Ecto neural progenitor cell (in vitro differentiated cells): ENCODE data around the gene CDRT15.
"Not testable (repeated sequence)": the region's sequence is repeated elsewhere in the genome, so short reads cannot be mapped to it uniquely, and the experiment has no call there.

ENCODE experiments used
- DNase-seq: peaks from one replicate; pipeline ENCODE4 v3.0.0-alpha.2; 2018; ENCODE audit warnings: low spot score

CDRT15 gene

DNA sequence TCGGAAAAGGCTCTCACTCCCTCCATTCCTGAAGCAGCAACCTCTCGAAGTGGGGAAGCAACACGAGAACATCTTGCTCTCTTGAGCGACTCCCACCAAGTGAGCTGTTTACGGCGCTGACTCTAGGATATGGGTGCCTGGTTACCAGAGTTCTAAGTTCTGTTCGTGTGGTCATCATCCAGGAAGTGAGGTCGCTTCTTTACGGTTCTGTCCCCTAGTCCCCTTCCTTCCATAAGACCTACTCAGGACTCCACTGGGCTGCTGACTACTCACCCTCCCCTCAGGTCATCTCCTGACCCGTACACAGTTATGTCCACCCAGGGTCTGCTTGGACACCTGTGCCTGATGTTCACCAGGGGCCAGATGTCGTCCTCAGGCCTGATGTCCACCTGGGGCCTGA is at the start of gene CDRT15:
Gene CDRT15 (minus strand): TSS at position 101 of the 400 bp plus-strand sequence. CDS start 29 bp downstream, at position 72.
- DNase-seq = not testable (repeated sequence)

DNA sequence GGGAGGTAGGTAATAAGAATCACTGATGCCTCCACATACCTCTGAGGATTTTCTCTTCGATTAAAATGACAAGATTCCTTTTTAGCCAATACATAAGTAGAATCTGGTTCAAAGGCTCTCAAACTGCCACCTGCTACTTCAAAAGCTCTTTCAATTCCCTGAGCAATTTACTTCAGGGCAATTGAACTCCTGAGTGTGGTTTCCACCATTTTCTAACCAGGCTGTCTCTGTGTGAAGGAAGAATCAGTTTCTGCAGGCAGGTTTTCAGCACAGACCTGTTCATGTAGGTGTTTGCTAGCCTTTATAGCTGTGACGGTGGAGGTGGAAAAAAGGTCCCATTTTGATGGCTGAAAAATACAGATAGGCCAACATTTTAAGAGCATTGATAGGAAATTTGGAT is 46.1 kb upstream of the CDRT15 start:
- DNase-seq = no peak

DNA sequence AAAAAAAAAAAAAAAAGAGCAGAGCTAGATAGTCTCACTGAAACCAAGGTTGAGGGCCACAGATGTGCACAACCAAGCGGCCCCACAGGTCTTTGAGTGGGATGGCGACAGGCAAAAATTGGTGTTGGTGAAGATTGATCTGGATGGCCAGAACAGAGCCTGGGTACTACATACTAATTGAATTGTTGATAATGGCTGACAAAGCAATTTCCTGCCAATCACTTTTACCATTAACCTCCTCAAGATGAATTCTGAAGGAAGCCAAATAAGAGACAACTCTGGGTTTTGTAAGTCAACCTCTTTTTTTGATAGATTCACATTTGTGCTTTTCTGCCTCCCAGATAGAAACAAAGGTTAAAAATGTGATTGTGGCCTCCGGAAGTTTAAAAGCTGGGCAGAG is 44.9 kb upstream of the CDRT15 start:
- no peak for DNase-seq

DNA sequence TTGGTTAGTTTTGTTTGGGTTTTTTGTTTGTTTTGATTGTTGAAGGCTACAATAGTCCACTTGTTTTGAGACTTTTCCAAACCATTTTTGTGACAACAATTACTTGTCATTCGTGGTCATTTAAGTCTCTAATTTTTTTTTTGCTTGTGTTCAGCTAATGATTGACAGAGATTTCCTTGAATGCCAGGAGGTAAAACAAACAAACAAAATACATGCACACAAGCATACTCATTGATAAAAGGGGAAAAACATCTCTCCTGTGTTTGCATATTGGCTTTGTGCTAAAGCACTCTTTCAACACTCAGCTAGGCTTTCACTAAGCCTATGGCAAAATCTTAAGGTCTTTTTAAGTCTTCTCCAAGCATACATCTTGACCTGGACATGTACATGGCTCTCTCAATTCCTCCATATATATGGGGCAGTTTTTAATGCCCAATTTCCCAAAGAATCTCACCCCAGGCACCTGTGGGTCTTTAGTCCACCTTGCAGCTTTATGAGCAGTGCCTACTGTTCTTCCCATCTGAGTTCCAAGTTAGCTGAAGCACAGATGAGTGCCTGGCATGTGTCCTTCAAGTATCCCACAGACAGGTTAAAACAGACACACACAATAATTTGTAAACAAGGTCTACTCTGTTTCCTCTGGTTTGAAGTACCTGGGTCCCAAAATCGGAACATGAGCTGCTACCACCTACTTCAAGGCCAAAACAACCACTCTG is 40.0 kb upstream of the CDRT15 start:
- DNase-seq = no peak

GRCh38 chr17:14270508-14270907 is 33.8 kb upstream of the CDRT15 start:
- no peak for DNase-seq

DNA sequence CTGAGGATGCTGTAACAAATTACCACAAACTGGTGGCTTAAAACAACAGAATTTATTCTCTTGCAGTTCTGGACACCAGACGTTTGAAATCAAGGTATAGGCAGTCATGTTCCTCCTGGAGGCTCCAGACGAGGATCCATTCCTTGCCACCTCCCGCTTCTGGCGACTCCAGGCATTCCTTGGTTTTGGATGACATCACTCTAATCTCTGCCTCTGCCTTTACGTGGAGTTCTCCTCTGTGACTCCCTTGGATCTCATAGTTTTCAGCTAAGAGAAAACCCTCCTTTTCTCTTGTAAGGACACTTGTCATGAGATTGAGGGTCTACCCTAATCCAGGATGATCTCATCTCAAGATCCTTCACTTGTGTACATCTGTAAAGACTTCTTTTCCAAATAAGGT is 32.8 kb upstream of the CDRT15 start:
- DNase-seq = no peak

GRCh38 chr17:14268264-14268663 is 31.6 kb upstream of the CDRT15 start:
- no peak for DNase-seq

DNA sequence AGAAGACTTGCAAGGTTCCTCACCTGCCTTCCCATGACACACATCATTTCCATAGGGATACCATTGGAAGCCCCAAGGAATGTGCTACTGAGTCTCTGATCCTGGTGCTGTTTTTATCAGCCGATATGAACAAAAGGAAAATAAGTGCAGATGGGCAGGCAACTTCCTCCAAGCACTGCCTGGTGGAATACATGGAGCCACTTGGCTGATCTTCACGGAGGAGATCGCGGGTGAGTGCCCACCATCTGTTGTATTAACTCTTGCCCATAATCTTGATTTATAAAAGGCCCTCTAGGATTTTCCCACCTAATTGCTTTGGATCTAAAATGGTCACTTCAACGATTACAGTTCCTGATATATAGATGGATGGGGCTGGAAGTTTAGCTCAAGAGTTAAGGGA is 24.7 kb upstream of the CDRT15 start:
- DNase-seq = no peak

- DNase-seq = no peak
Measured at GRCh38 chr17:14245629-14246028, 9.0 kb upstream of the CDRT15 start.

DNA sequence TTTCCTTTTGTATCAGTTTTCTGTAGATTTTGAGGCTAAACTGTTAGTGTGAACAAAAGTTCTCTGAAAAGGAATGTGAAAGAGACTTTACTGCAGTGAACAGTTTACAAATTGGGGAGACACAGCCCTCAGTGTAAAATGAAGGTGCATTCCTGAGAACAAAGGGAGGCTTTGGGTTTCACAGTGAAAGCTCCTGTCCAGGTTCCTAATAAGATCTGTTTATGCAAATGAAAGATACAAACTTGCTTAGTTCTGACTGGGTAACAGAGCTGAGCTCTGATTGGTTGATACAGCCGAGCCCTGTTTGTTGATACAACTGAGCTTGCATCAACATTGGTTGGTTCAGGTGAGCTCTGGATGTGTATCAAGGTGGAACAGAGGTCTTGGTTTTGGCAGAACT is 8.3 kb upstream of the CDRT15 start:
- DNase-seq = no peak

GRCh38 chr17:14239271-14239670 is 2.6 kb upstream of the CDRT15 start:
- DNase-seq = not testable (repeated sequence)

DNA sequence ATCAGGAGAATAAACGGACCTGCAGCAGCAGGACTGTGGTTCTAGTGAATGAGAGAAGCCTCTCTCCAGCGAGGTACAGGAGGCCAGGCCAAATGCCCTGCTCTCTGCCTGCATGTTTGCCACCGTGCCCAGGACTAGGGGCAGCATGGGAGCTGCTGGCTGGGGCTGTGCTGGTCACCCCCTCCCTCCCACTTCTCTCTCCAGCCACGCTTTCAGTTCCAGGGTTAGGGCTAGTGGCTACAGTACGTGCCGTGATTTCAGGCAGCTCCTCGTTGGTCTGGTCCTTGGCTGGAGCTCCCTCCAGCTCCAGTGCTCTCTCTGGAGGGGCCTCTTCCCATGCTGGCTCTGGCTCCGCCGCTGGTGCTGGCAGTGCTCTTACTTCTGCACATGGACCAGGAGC is 630 bp downstream of the CDRT15 start:
- not testable (repeated sequence) for DNase-seq

GRCh38 chr17:14235047-14235446 is 1.6 kb downstream of the CDRT15 start:
- DNase-seq = not testable (repeated sequence)

GRCh38 chr17:14231187-14231586 is 5.5 kb downstream of the CDRT15 start:
- not testable (repeated sequence) for DNase-seq

GRCh38 chr17:14228903-14229302 is 7.8 kb downstream of the CDRT15 start:
- no peak for DNase-seq

DNA sequence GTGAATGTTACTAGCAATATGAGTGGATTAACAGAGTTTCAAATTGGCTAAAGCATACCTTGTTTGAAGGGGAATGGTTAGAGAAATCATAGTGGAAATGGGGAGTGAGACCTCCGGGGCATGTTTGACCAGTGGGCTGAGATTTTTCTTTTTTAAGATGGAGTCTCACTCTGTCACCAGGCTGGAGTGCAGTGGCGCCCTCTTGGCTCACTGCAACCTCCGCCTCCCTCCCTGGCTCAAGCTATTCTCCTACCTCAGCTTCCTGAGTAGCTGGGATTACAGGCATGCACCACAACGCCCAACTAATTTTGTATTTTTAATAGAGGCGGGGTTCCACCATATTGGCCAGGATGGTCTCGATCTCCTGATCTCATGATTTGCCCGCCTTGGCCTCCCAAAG is 9.6 kb downstream of the CDRT15 start:
- DNase-seq = no peak

DNA sequence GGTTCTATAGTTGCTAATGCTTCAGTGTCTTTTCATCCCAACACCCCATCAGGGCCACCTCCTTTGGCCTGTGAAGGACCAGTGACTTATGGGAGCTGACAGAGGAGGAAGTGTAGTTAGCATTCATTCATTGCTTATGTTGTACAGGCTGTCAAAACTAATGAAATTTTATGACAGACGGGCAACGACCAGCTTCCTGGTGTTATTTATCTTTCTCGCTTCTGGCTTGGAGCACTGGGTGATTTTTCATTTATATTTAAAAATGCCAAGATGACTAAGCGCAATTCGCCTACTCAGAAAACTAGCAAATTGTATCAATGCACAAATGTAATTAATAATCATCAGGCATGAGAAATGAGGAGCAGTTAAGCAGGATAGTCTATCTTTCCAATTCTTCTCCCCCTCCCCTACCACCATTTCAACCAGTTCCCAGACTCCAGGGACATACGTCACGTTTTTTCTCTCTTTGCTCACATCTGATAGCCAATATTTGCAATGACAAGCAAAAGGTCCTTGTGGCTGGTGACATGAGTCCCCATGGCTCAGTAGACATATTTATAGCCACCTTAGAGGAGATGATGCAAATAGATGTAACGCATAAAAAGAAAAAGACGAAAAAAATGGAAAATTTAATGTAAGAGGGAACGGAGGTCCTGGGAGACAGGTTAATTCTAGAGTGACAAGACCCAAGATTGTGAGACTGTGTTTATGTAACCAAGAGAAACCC is 11.2 kb downstream of the CDRT15 start:
- no peak for DNase-seq

- no peak for DNase-seq
Measured at GRCh38 chr17:14222611-14223010, 14.1 kb downstream of the CDRT15 start.

DNA sequence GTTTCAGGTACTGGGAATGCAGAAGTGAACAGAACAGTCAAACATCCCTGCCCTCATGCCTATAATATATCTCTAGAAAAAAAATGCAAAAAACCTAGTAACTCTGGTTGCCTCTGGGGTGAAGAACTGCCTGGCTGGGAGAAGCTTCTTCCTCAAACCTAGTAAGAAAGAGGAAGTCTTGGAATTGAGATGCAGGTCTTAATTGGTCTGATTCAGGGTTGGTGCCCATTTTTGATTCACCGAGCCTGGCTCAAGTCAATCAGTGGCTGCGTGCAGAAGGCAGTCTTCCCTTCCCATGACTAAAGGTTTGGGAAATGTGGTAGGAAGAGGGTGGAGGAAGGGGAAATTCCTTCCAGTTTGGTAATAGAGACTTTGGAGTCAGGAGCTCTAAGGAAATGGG is 22.4 kb downstream of the CDRT15 start:
- DNase-seq = no peak

GRCh38 chr17:14212401-14212800 is 24.3 kb downstream of the CDRT15 start:
- DNase-seq = no peak

DNA sequence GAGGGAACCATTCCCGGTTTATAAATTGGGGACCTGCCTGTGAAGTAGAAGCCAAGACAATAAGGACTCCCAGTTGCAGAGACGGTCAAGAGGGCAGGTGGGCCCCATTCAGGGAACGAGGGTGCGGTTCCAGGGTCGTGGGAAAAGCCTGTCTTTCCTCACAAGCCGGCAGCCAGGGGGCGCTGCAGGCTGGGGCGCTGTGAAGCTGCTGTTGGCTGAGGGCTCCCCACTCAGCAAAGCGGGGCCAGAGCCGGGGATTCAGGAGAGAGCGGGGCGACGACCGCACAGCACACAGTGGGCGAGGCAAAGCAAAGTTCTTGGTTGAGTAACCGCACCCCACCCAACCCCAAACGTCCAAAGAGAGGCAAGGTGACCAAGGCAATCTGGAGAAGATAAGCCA is 24.9 kb downstream of the CDRT15 start:
- no peak for DNase-seq

- DNase-seq = no peak
Measured at GRCh38 chr17:14211246-14211645, 25.4 kb downstream of the CDRT15 start.

- no peak for DNase-seq
Measured at GRCh38 chr17:14209215-14209614, 27.4 kb downstream of the CDRT15 start.

- DNase-seq = no peak
Measured at GRCh38 chr17:14207791-14208190, 28.9 kb downstream of the CDRT15 start.
